H1 (cell line): Measurements from ENCODE around the gene RIMS3.

Experiments
- RBBP5 ChIP-seq: IDR thresholded peaks from 2 replicates; pipeline ENCODE4 v1.7.1; 2012; ENCODE audit warnings: low read depth, mild to moderate bottlenecking, inconsistent platforms, low read length, moderate library complexity, borderline replicate concordance
- RFX5 ChIP-seq: IDR thresholded peaks from 2 replicates; pipeline ENCODE4 v1.6.1; 2011; ENCODE audit warnings: low read depth, low read length, improper control_type of control experiment, borderline replicate concordance
- SAP30 ChIP-seq: fragments of 300-600 bp; sonication (generic); IDR thresholded peaks from 2 replicates; pipeline ENCODE4 v1.7.1; 2012; ENCODE audit warnings: low read length, moderate library complexity, mild to moderate bottlenecking, inconsistent platforms; ENCODE audit not compliant: insufficient read depth, insufficient replicate concordance
- TF ChIP-seq, protein P1 (sequence below): IDR thresholded peaks from 2 replicates; pipeline ENCODE4 v1.6.1; 2011; ENCODE audit warnings: low read depth, mild to moderate bottlenecking, low read length; ENCODE audit not compliant: insufficient read depth
- TF ChIP-seq, protein P2 (sequence below), 3 experiments: IDR thresholded peaks; 1 replicate in 2 of 3; 2 replicates in 1 of 3; pipeline versions ENCODE4 v1.5.1 to v1.6.1; 2011; ENCODE audit warnings: low read length in 3 of 3, mild to moderate bottlenecking in 3 of 3, inconsistent platforms in 2 of 3, low read depth in 1 of 3, moderate library complexity in 1 of 3; ENCODE audit not compliant: insufficient read depth in 1 of 3; ENCODE audit errors: control extremely low read depth in 1 of 3

DNA sequence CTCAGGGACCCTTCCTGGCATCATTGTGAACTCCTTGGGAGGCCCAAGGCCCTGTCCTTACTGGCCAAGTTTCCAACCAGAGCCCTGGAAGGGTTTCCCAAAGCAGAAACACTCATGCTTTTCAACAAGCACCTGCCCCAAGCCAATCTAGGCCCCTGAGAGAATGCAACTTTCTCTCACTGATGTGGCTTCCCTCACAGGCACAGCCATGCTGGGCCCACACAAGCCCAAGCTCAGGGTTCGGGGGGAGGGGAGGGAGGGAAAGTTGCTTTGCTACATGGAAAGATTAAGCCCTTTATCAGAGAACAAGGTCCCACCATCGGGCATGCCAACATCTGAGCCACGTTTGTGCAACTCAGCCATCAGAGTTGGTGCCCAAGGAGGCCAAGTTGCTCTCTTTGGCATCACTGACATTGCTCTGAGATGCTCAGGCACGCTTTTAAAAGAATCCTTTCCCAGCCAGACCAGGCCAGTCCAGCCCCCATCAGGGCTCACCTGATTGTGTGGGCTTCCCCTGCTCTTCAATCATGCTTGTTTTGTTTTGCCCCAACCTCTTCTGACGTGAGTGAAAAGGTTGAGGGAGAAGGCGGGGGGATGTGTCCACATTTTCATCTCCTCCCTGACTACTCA, 43.5 kb downstream of the RIMS3 start:
- TF ChIP-seq, protein P1, sequence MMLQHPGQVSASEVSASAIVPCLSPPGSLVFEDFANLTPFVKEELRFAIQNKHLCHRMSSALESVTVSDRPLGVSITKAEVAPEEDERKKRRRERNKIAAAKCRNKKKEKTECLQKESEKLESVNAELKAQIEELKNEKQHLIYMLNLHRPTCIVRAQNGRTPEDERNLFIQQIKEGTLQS: no peak
- no peak for TF ChIP-seq RBBP5
- TF ChIP-seq SAP30: no peak
- TF ChIP-seq, protein P2, sequence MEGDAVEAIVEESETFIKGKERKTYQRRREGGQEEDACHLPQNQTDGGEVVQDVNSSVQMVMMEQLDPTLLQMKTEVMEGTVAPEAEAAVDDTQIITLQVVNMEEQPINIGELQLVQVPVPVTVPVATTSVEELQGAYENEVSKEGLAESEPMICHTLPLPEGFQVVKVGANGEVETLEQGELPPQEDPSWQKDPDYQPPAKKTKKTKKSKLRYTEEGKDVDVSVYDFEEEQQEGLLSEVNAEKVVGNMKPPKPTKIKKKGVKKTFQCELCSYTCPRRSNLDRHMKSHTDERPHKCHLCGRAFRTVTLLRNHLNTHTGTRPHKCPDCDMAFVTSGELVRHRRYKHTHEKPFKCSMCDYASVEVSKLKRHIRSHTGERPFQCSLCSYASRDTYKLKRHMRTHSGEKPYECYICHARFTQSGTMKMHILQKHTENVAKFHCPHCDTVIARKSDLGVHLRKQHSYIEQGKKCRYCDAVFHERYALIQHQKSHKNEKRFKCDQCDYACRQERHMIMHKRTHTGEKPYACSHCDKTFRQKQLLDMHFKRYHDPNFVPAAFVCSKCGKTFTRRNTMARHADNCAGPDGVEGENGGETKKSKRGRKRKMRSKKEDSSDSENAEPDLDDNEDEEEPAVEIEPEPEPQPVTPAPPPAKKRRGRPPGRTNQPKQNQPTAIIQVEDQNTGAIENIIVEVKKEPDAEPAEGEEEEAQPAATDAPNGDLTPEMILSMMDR (IDR thresholded peaks at IDR 0.05; ENCODE audit: control extremely low read depth in 1 of 3, insufficient read depth in 1 of 3, low read depth in 1 of 3, low read length in 3 of 3): no peak
- TF ChIP-seq RFX5: no peak
